Keratinocyte (primary cell): ENCODE data around the gene TMEM132C. TPM values are rescaled to one million over a fixed set of nuclear protein-coding genes. Genes with fewer than 3 reads are reported as not detected.

Experiments
- DNase-seq: peaks from one replicate; pipeline ENCODE4 v3.0.0-alpha.2; 2011; ENCODE audit warnings: low read depth, missing footprints, low spot score
- FAIRE-seq: peaks from 2 replicates; lab custom pipeline; 2011; peaks lifted over from hg19 to GRCh38; lab: Jason Lieb, UNC
- H2AFZ ChIP-seq: 2 replicates; pipeline ENCODE4 v1.6.0; 2012; ENCODE audit warnings: low read length, control low read depth, inconsistent platforms; ENCODE audit not compliant: control insufficient read depth
- H3K27ac ChIP-seq: 2 replicates; pipeline ENCODE4 v1.5.1; 2011; ENCODE audit warnings: low read length; ENCODE audit not compliant: control insufficient read depth, insufficient read depth
- H3K27me3 ChIP-seq: 3 replicates; pipeline ENCODE4 v1.6.0; 2011; ENCODE audit warnings: low read length; ENCODE audit not compliant: control insufficient read depth, insufficient read depth; ENCODE audit errors: extremely low read depth
- H3K36me3 ChIP-seq, 2 experiments: 2 replicates in 1 of 2; 3 replicates in 1 of 2; pipeline ENCODE4 v1.5.1; 2011; ENCODE audit warnings: low read length in 2 of 2, mild to moderate bottlenecking in 1 of 2; ENCODE audit not compliant: control insufficient read depth in 2 of 2, insufficient read depth in 2 of 2; ENCODE audit errors: extremely low read depth in 1 of 2
- H3K4me1 ChIP-seq: 3 replicates; pipeline ENCODE4 v1.5.1; 2011; ENCODE audit warnings: low read length; ENCODE audit not compliant: control insufficient read depth, insufficient read depth; ENCODE audit errors: extremely low read depth
- H3K4me2 ChIP-seq: 3 replicates; pipeline ENCODE4 v1.6.0; 2011; ENCODE audit warnings: low read depth, low read length; ENCODE audit not compliant: control insufficient read depth, insufficient read depth; ENCODE audit errors: extremely low read depth
- H3K4me3 ChIP-seq, 3 experiments: fragments of 200-600 bp in 1 of 3; sonication (generic) in 1 of 3; 2 replicates in 2 of 3; 3 replicates in 1 of 3; pipeline ENCODE4 v1.5.1; 2011 to 2016; ENCODE audit warnings: low read length in 3 of 3, mild to moderate bottlenecking in 3 of 3, control low read depth in 2 of 3, inconsistent platforms in 1 of 3, low read depth in 1 of 3, mixed read lengths in 1 of 3, mixed run types in 1 of 3, moderate library complexity in 1 of 3; ENCODE audit not compliant: control insufficient read depth in 2 of 3, insufficient read depth in 2 of 3; ENCODE audit errors: extremely low read depth in 1 of 3
- H3K79me2 ChIP-seq: 2 replicates; pipeline ENCODE4 v1.6.0; 2012; ENCODE audit warnings: low read length; ENCODE audit not compliant: control insufficient read depth, insufficient read depth
- H3K9ac ChIP-seq: 3 replicates; pipeline ENCODE4 v1.6.0; 2011; ENCODE audit warnings: low read length; ENCODE audit not compliant: control insufficient read depth, insufficient read depth; ENCODE audit errors: extremely low read depth
- H3K9me1 ChIP-seq: 3 replicates; pipeline ENCODE4 v1.6.0; 2011; ENCODE audit warnings: low read length; ENCODE audit not compliant: control insufficient read depth, insufficient read depth; ENCODE audit errors: extremely low read depth
- H3K9me3 ChIP-seq: 2 replicates; pipeline ENCODE4 v1.5.1; 2012; ENCODE audit warnings: low read depth, low read length; ENCODE audit not compliant: control insufficient read depth
- H4K20me1 ChIP-seq: 3 replicates; pipeline ENCODE4 v1.6.0; 2011; ENCODE audit warnings: low read length; ENCODE audit not compliant: control insufficient read depth, insufficient read depth; ENCODE audit errors: extremely low read depth
- EZH2 ChIP-seq: IDR thresholded peaks from one replicate; pipeline ENCODE4 v1.6.1; 2012; ENCODE audit warnings: inconsistent platforms, mild to moderate bottlenecking, low read length, moderate library complexity
- dilution Hi-C: fragments of 300-500 bp; cut with MboI; formaldehyde crosslinking; loops from one replicate; pipeline ENCODE4 v1.7.0; 2020; ENCODE audit warnings: low sequenced_read_pairs; ENCODE audit not compliant: extremely low pct_ligation_motif_present
- polyA plus RNA-seq, 5 experiments: library from polyadenylated mRNA; depleted of rRNA in 3 of 5; stranded (reverse) in 3 of 5; stranded (forward) in 1 of 5; unstranded in 1 of 5; fragments of >200 nt; gene quantifications; 1 replicate in 1 of 5; 2 replicates in 3 of 5; 3 replicates in 1 of 5; pipeline versions ENCODE4 v1.2.1 to v1.2.3, GENCODE V29; 2011 to 2012; ENCODE audit warnings: missing spikeins in 2 of 5, low read depth in 1 of 5, low replicate concordance in 1 of 5
- TF ChIP-seq, protein P1 (sequence below), 3 experiments: IDR thresholded peaks in 1 of 3; conservative IDR thresholded peaks in 1 of 3; optimal IDR thresholded peaks in 1 of 3; 2 replicates in 2 of 3; 3 replicates in 1 of 3; pipeline versions ENCODE3 to v1.5.1; 2011; ENCODE audit warnings: low read length in 3 of 3, mild to moderate bottlenecking in 3 of 3, moderate library complexity in 2 of 3, control low read depth in 1 of 3, inconsistent platforms in 1 of 3; ENCODE audit not compliant: insufficient read depth in 2 of 3; ENCODE audit errors: extremely low read depth in 1 of 3

The TMEM132C gene
- polyA plus RNA-seq, 1 donor (not counting 4 experiments of a cell fraction or from before 2014, with no cell fraction given), result not detected

DNA sequence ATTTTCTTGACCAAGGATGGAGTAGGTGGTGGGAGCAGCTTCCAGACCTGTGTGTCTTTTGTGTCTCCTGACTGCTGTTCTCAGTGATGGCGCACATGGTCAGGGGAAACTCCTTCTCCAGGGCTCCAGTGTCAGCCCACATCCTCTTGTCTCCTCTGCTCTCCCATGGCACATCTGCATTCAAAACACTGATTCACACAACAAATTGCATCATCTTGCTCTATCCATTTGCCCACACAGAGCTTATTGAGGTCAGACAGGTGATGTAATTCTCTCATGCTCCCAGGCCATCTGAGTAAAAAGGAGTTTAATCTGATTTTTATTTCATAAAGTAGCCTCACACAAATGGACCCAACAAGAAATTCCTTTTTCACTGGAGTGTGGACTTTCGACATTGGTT, 21.8 kb upstream of the TMEM132C start:
- H3K9me1 ChIP-seq, result no peaks in the 10 kb centered on the region
- H3K4me2 ChIP-seq, result no peak overlapping the region
- H3K27ac ChIP-seq, result no peak overlapping the region
- H2AFZ ChIP-seq, result no peak overlapping the region
- DNase-seq (no peak), FAIRE-seq (no peak)
- no peaks in the 10 kb centered on the region for H4K20me1 ChIP-seq
- H3K4me1 ChIP-seq, result no peaks in the 10 kb centered on the region
- no peak for TF ChIP-seq EZH2
- TF ChIP-seq, protein P1, sequence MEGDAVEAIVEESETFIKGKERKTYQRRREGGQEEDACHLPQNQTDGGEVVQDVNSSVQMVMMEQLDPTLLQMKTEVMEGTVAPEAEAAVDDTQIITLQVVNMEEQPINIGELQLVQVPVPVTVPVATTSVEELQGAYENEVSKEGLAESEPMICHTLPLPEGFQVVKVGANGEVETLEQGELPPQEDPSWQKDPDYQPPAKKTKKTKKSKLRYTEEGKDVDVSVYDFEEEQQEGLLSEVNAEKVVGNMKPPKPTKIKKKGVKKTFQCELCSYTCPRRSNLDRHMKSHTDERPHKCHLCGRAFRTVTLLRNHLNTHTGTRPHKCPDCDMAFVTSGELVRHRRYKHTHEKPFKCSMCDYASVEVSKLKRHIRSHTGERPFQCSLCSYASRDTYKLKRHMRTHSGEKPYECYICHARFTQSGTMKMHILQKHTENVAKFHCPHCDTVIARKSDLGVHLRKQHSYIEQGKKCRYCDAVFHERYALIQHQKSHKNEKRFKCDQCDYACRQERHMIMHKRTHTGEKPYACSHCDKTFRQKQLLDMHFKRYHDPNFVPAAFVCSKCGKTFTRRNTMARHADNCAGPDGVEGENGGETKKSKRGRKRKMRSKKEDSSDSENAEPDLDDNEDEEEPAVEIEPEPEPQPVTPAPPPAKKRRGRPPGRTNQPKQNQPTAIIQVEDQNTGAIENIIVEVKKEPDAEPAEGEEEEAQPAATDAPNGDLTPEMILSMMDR (optimal IDR thresholded peaks at IDR 0.05 in 1 of 3, IDR thresholded peaks at IDR 0.05 in 1 of 3, conservative IDR thresholded peaks at IDR 0.05 in 1 of 3; ENCODE audit: extremely low read depth in 1 of 3, insufficient read depth in 2 of 3, low read length in 3 of 3), result no peak
- dilution Hi-C loops, result no loop called here
- no peaks in the 10 kb centered on the region for H3K79me2 ChIP-seq
- no peak overlapping the region for H3K4me3 ChIP-seq
- H3K9me3 ChIP-seq, result peaks cover 7% of the 10 kb centered on the region
- H3K27me3 ChIP-seq, result no peaks in the 10 kb centered on the region
- H3K36me3 ChIP-seq, result no peaks in the 10 kb centered on the region
- H3K9ac ChIP-seq, result no peak overlapping the region

DNA sequence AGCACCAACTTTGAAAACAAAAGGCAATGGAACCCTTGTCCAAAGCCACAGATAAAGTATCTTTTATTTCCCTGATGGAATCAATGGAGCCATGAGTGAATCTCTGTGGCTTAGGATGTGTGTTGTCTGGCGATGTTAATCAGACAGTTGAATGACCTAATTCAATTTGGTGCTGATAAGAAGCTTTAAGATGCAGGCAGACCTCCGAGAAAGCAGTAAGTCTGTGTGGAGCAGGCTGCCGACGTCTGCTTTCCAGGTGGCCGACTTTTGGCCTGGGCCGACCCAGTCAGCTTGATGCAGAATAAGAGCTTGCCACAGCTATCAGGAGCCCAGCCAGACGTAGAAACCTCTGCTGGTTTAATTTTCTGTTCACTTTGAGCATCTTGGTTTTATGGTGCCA, 21.1 kb upstream of the TMEM132C start:
- Histone ChIP-seq H3K4me3 (no peak overlapping the region), H3K36me3 (no peaks in the 10 kb centered on the region), H3K27me3 (no peaks in the 10 kb centered on the region), H3K4me1 (no peaks in the 10 kb centered on the region), H3K4me2 (no peak overlapping the region), H3K9me1 (no peaks in the 10 kb centered on the region), H2AFZ (no peak overlapping the region), H4K20me1 (no peaks in the 10 kb centered on the region), H3K27ac (no peak overlapping the region), H3K79me2 (no peaks in the 10 kb centered on the region), H3K9me3 (peaks cover 7% of the 10 kb centered on the region), H3K9ac (no peak overlapping the region)
- dilution Hi-C loops, result no loop called here
- FAIRE-seq, result no peak
- no peak for DNase-seq
- TF ChIP-seq, protein P1 (optimal IDR thresholded peaks at IDR 0.05 in 1 of 3, IDR thresholded peaks at IDR 0.05 in 1 of 3, conservative IDR thresholded peaks at IDR 0.05 in 1 of 3; ENCODE audit: extremely low read depth in 1 of 3, insufficient read depth in 2 of 3, low read length in 3 of 3), result no peak
- no peak for TF ChIP-seq EZH2
